Measurements from ENCODE around the gene UGGT1. TPM values are rescaled to one million over a fixed set of nuclear protein-coding genes. Genes with fewer than 3 reads are reported as not detected.

The UGGT1 gene
- total and polyA plus RNA-seq, 10 donors: 4.0 to 64.6 (median 48.1) TPM

- TF ChIP-seq POLR2A (IDR thresholded peaks at IDR 0.05): no peak
- TF ChIP-seq POLR2AphosphoS5 (IDR thresholded peaks at IDR 0.05): no peak
- TF ChIP-seq CTCF (IDR thresholded peaks at IDR 0.05 in 8 of 11, conservative IDR thresholded peaks at IDR 0.05 in 3 of 11): no peak
- Histone ChIP-seq H3K4me3 (no peak overlapping the region), H3K27me3 (replicated peaks in 1 of 7) (no peaks in the 10 kb centered on the region), H3K27ac (no peak overlapping the region), H3K9me3 (no peaks in the 10 kb centered on the region), H3K36me3 (peaks cover 5 to 100% (median 96%) of the 10 kb centered on the region in 6 donors), H3K4me1 (no peaks in the 10 kb centered on the region)
- intact Hi-C loops (cut with DNase I; ENCODE audit: low total_unique reads): no loop called here
- WGBS, 5 donors: 87 to 94% (median 91%) methylated on average over 5 of the region's 5 CpGs
- DNase-seq: no peak
Measured at GRCh38 chr2:128134573-128134972, 43.6 kb downstream of the UGGT1 start.

- TF ChIP-seq POLR2A (IDR thresholded peaks at IDR 0.05) (no peak), CTCF (IDR thresholded peaks at IDR 0.05 in 8 of 11, conservative IDR thresholded peaks at IDR 0.05 in 3 of 11) (no peak), POLR2AphosphoS5 (IDR thresholded peaks at IDR 0.05) (no peak)
- intact Hi-C loops (cut with DNase I; ENCODE audit: low total_unique reads): no loop called here
- WGBS, 5 donors: 91 to 98% (median 97%) methylated on average over 3 of the region's 3 CpGs
- Histone ChIP-seq H3K4me1 (no peaks in the 10 kb centered on the region), H3K9me3 (no peaks in the 10 kb centered on the region), H3K27ac (no peak overlapping the region), H3K36me3 (peaks cover 5 to 100% (median 96%) of the 10 kb centered on the region in 6 donors), H3K27me3 (replicated peaks in 1 of 7) (no peaks in the 10 kb centered on the region), H3K4me3 (no peak overlapping the region)
- no peak for DNase-seq
Measured at GRCh38 chr2:128137094-128137616, 46.2 kb downstream of the UGGT1 start.

GRCh38 chr2:128139624-128140023 lies 48.6 kb downstream of the UGGT1 start:
- Histone ChIP-seq H3K27me3 (replicated peaks in 1 of 7) (no peaks in the 10 kb centered on the region), H3K36me3 (peaks cover 2 to 100% (median 83%) of the 10 kb centered on the region in 6 donors), H3K4me1 (no peaks in the 10 kb centered on the region), H3K9me3 (no peaks in the 10 kb centered on the region), H3K4me3 (no peak overlapping the region), H3K27ac (no peak overlapping the region)
- intact Hi-C loops (cut with DNase I; ENCODE audit: low total_unique reads): no loop called here
- no peak for TF ChIP-seq POLR2A (IDR thresholded peaks at IDR 0.05)
- TF ChIP-seq POLR2AphosphoS5 (IDR thresholded peaks at IDR 0.05): no peak
- TF ChIP-seq CTCF (IDR thresholded peaks at IDR 0.05 in 8 of 11, conservative IDR thresholded peaks at IDR 0.05 in 3 of 11): no peak
- WGBS, 5 donors: 93 to 100% (median 96%) methylated on average over 8 to 9 of the region's 9 CpGs
- DNase-seq: no peak

- Histone ChIP-seq H3K27ac (no peak overlapping the region), H3K36me3 (peaks cover 0 to 100% (median 72%) of the 10 kb centered on the region in 6 donors), H3K27me3 (replicated peaks in 1 of 7) (no peaks in the 10 kb centered on the region), H3K4me1 (no peaks in the 10 kb centered on the region), H3K9me3 (no peaks in the 10 kb centered on the region), H3K4me3 (no peak overlapping the region)
- no peak for TF ChIP-seq POLR2A (IDR thresholded peaks at IDR 0.05)
- no peak for TF ChIP-seq CTCF (IDR thresholded peaks at IDR 0.05 in 8 of 11, conservative IDR thresholded peaks at IDR 0.05 in 3 of 11)
- no peak for TF ChIP-seq POLR2AphosphoS5 (IDR thresholded peaks at IDR 0.05)
- 83 to 93% (median 84%) methylated on average over 3 of the region's 3 CpGs for WGBS, 5 donors
- DNase-seq: no peak
- intact Hi-C loops (cut with DNase I; ENCODE audit: low total_unique reads): no loop called here
Measured at GRCh38 chr2:128145651-128146050, 54.7 kb downstream of the UGGT1 start.

Data from spleen (tissue), 11 donors.